B cell (primary cell): ENCODE measurements around the gene KIF11. TPM values are rescaled to one million over a fixed set of nuclear protein-coding genes. Genes with fewer than 3 reads are reported as not detected.
A peak's percentile ranks its signal among the peaks of the same experiment; 100 is the strongest.

Source experiments
- ATAC-seq: fragments of 200-7000 bp; cut with Tn5 transposase; one replicate; pipeline ENCODE4 v1.10.0; 2021; ENCODE audit warnings: low read depth, mild to moderate bottlenecking, moderate number of reproducible peaks, moderate library complexity
- CTCF ChIA-PET: fragments of 350-600 bp; sonication (Branson Sonifier 250); formaldehyde crosslinking; loops from one replicate; lab custom pipeline; 2021; ENCODE audit warnings: antibody characterized with exemption, inconsistent platforms; lab: Charles Lee
- POLR2A ChIA-PET: fragments of 350-600 bp; sonication (Branson Sonifier 250); formaldehyde crosslinking; loops from one replicate; lab custom pipeline; 2021; ENCODE audit warnings: antibody characterized with exemption; lab: Charles Lee
- DNase-seq: peaks from one replicate; pipeline ENCODE4 v3.0.0; 2013
- H2AFZ ChIP-seq: 2 replicates; pipeline ENCODE4 v1.6.1; 2012; ENCODE audit warnings: mild to moderate bottlenecking, low read depth, low read length; ENCODE audit not compliant: insufficient read depth, poor library complexity, severe bottlenecking
- H3K27ac ChIP-seq, 2 donors: 1 replicate in 1 of 2; 2 replicates in 1 of 2; pipeline ENCODE4 v1.5.1; 2012 to 2013; ENCODE audit warnings: low read length in 2 of 2, mild to moderate bottlenecking in 2 of 2, moderate library complexity in 1 of 2
- H3K27me3 ChIP-seq, 4 experiments: fragments of 200-600 bp in 1 of 4; sonication (generic) in 1 of 4; replicated peaks in 1 of 4; 1 replicate in 2 of 4; 2 replicates in 2 of 4; pipeline versions ENCODE4 v1.6.1 to v1.7.0; 2013 to 2016; ENCODE audit warnings: low read length in 3 of 4, mild to moderate bottlenecking in 2 of 4, mixed read lengths in 1 of 4, moderate library complexity in 1 of 4; ENCODE audit not compliant: insufficient read depth in 4 of 4, control insufficient read depth in 3 of 4; ENCODE audit errors: control extremely low read depth in 1 of 4
- H3K36me3 ChIP-seq, 2 experiments: replicated peaks in 1 of 2; 1 replicate in 1 of 2; 2 replicates in 1 of 2; pipeline versions ENCODE4 v1.6.1 to v1.7.1; 2013; ENCODE audit warnings: low read length in 1 of 2; ENCODE audit not compliant: insufficient read depth in 2 of 2, control insufficient read depth in 1 of 2; ENCODE audit errors: control extremely low read depth in 1 of 2, extremely low read depth in 1 of 2
- H3K4me1 ChIP-seq, 2 donors: fragments of 200-600 bp in 1 of 2; sonication (generic) in 1 of 2; 1 replicate in 1 of 2; 2 replicates in 1 of 2; pipeline versions ENCODE4 v1.5.1 to v1.6.1; 2013 to 2017; ENCODE audit warnings: low read length in 2 of 2; ENCODE audit not compliant: control insufficient read depth in 2 of 2, insufficient read depth in 2 of 2
- H3K4me2 ChIP-seq: replicated peaks from 2 replicates; pipeline ENCODE3; 2012; ENCODE audit warnings: mild to moderate bottlenecking, low read depth, low read length; ENCODE audit not compliant: poor library complexity, severe bottlenecking
- H3K4me3 ChIP-seq, 5 experiments: fragments of 200-600 bp in 1 of 5; sonication (generic) in 1 of 5; 1 replicate in 3 of 5; 2 replicates in 2 of 5; pipeline versions ENCODE4 v1.5.1 to v1.7.0; 2011 to 2016; ENCODE audit warnings: low read length in 4 of 5, mild to moderate bottlenecking in 4 of 5, low read depth in 2 of 5, control low read depth in 1 of 5, moderate library complexity in 1 of 5; ENCODE audit not compliant: insufficient read depth in 1 of 5; ENCODE audit errors: control extremely low read depth in 1 of 5, extremely low read depth in 1 of 5
- H3K79me2 ChIP-seq: fragments of 200-600 bp; sonication (generic); one replicate; pipeline ENCODE4 v1.6.0; 2016; ENCODE audit warnings: low read length; ENCODE audit not compliant: control insufficient read depth, insufficient read depth
- H3K9ac ChIP-seq: fragments of 200-600 bp; sonication (generic); 2 replicates; pipeline ENCODE4 v1.6.1; 2017; ENCODE audit warnings: mild to moderate bottlenecking, low read length, moderate library complexity
- H3K9me3 ChIP-seq, 3 donors: one replicate each; pipeline versions ENCODE4 v1.6.1 to v1.7.1; 2013; ENCODE audit warnings: low read length in 2 of 3; ENCODE audit not compliant: control insufficient read depth in 2 of 3, insufficient read depth in 1 of 3; ENCODE audit errors: control extremely low read depth in 1 of 3
- H4K20me1 ChIP-seq: 2 replicates; pipeline ENCODE4 v1.6.0; 2012; ENCODE audit warnings: mild to moderate bottlenecking, low read length; ENCODE audit not compliant: insufficient read depth, control insufficient read depth, poor library complexity, severe bottlenecking
- H3K27ac Mint-ChIP-seq: one replicate; pipeline ENCODE4 v1.8.0; 2021; ENCODE audit warnings: mixed read lengths
- H3K27me3 Mint-ChIP-seq: one replicate; pipeline ENCODE4 v1.8.0; 2021; ENCODE audit warnings: mixed read lengths
- H3K4me1 Mint-ChIP-seq: one replicate; pipeline ENCODE4 v1.8.0; 2021; ENCODE audit warnings: mixed read lengths
- H3K4me3 Mint-ChIP-seq: one replicate; pipeline ENCODE4 v1.8.0; 2021; ENCODE audit warnings: mixed read lengths
- H3K9me3 Mint-ChIP-seq: one replicate; pipeline ENCODE4 v1.8.0; 2022; ENCODE audit warnings: mixed read lengths; ENCODE audit not compliant: insufficient read depth
- EZH2 ChIP-seq: IDR thresholded peaks from 2 replicates; pipeline ENCODE4 v1.6.1; 2012; ENCODE audit warnings: borderline replicate concordance, low read depth, mild to moderate bottlenecking, moderate library complexity, low read length; ENCODE audit not compliant: insufficient read depth, poor library complexity, severe bottlenecking
- WGBS: methylation state at CpG from one replicate; pipeline ENCODE4 v1.1.5; 2013; ENCODE audit warnings: missing lambda C conversion rate; ENCODE audit not compliant: insufficient coverage; 5-methylcytosine and 5-hydroxymethylcytosine counted together
- intact Hi-C: fragments of 100-400 bp; cut with micrococcal nuclease; formaldehyde crosslinking; loops from one replicate; pipeline ENCODE4 v1.10.0; 2022
- polyA plus RNA-seq: library from polyadenylated mRNA; depleted of rRNA; stranded (reverse); fragments of >200 nt; gene quantifications from 2 replicates; pipeline ENCODE4 v1.2.3, GENCODE V29; 2012
- total RNA-seq, 2 donors: library from RNA; stranded (reverse); fragments of 120-200 nt in 1 of 2; gene quantifications; 1 replicate in 1 of 2; 2 replicates in 1 of 2; pipeline versions ENCODE4 v1.2.3 to v1.2.4, GENCODE V29; 2013 to 2022
- TF ChIP-seq, protein P1 (sequence below): fragments of 200-600 bp; IDR thresholded peaks from one replicate; pipeline ENCODE4 v1.8.0; 2022; ENCODE audit warnings: antibody characterized with exemption, mild to moderate bottlenecking

The KIF11 gene
- total and polyA plus RNA-seq, 2 donors (not counting 1 experiment from before 2014, with no cell fraction given) = 0.64 to 1.8 TPM

- no peaks in the 10 kb centered on the region for H4K20me1 ChIP-seq
- peaks cover 0 to 2% of the 10 kb centered on the region in 2 experiments for H3K36me3 ChIP-seq
- no peaks in the 10 kb centered on the region for H3K27me3 ChIP-seq
- ATAC-seq (peak; percentile 80), DNase-seq (peak; percentile 89)
- no peaks in the 10 kb centered on the region for H3K27me3 Mint-ChIP-seq
- peak within 1 kb of the TSS; percentile 70 to 80 for H3K27ac ChIP-seq
- no peaks in the 10 kb centered on the region for H3K9me3 Mint-ChIP-seq
- peak within 1 kb of the TSS; percentile 50 to 94 (median 90) for H3K4me3 ChIP-seq
- peaks cover 35% of the 10 kb centered on the region for H3K4me1 Mint-ChIP-seq
- peaks cover 16 to 20% of the 10 kb centered on the region in 2 donors for H3K4me1 ChIP-seq
- peak within 1 kb of the TSS; percentile 83 for H3K4me2 ChIP-seq
- no peaks in the 10 kb centered on the region for H3K9me3 ChIP-seq
- no peak for TF ChIP-seq EZH2
- TF ChIP-seq, protein P1, sequence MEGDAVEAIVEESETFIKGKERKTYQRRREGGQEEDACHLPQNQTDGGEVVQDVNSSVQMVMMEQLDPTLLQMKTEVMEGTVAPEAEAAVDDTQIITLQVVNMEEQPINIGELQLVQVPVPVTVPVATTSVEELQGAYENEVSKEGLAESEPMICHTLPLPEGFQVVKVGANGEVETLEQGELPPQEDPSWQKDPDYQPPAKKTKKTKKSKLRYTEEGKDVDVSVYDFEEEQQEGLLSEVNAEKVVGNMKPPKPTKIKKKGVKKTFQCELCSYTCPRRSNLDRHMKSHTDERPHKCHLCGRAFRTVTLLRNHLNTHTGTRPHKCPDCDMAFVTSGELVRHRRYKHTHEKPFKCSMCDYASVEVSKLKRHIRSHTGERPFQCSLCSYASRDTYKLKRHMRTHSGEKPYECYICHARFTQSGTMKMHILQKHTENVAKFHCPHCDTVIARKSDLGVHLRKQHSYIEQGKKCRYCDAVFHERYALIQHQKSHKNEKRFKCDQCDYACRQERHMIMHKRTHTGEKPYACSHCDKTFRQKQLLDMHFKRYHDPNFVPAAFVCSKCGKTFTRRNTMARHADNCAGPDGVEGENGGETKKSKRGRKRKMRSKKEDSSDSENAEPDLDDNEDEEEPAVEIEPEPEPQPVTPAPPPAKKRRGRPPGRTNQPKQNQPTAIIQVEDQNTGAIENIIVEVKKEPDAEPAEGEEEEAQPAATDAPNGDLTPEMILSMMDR = peak; percentile 86
- H3K27ac Mint-ChIP-seq = peak within 1 kb of the TSS; percentile 87
- ChIA-PET POLR2A (interaction anchor here (0.6 to 1.8 kb wide), 10 partner anchors 13 to 683 kb away, joined by 3 to 16 read pairs (median 4); partner anchors contain the start of genes CPEB3, EXOC6, HHEX and KIF11), CTCF (interaction anchor here (0.6 to 6.9 kb wide), 24 partner anchors 9 to 486 kb away, joined by 3 to 154 read pairs (median 5); partner anchors contain the start of genes CPEB3, KIF11 and MARCHF5)
- intact Hi-C loops = loop anchor here (1.0 to 10.0 kb wide), 8 partner anchors 17 to 777 kb away; partner anchors contain the start of genes BTAF1, CPEB3, HHEX and MARCHF5
- peak within 1 kb of the TSS; percentile 88 for H3K9ac ChIP-seq
- H3K79me2 ChIP-seq = peaks cover 25% of the 10 kb centered on the region
- H2AFZ ChIP-seq = peak within 1 kb of the TSS; percentile 96
- under 1% methylated on average over 80 of the region's 80 CpGs for WGBS
- peak within 1 kb of the TSS; percentile 91 for H3K4me3 Mint-ChIP-seq
Measured at GRCh38 chr10:92573798-92574547, 19.0 kb upstream of the KIF11 start, which contains the start of gene IDE. Gene IDE, minus strand, starts transcription at chr10:92574093. Its CDS starts 74 bp downstream, at chr10:92574019.
